Ovary (tissue), 9 donors: ENCODE measurements around the gene BSCL2. TPM values are rescaled to one million over a fixed set of nuclear protein-coding genes. Genes with fewer than 3 reads are reported as not detected.

ENCODE experiments used
- DNase-seq, 5 donors: peaks; one replicate each; pipeline ENCODE4 v3.0.0-alpha.2; 2019 to 2020
- H3K27ac ChIP-seq, 2 donors: fragments of 200-600 bp; one replicate each; pipeline versions ENCODE4 v1.5.1 to v1.8.0; 2019 to 2022
- H3K27me3 ChIP-seq: fragments of 200-600 bp; one replicate; pipeline ENCODE4 v1.8.0; 2022
- H3K36me3 ChIP-seq: fragments of 200-600 bp; sonication (generic); one replicate; pipeline ENCODE4 v1.5.1; 2019
- H3K4me1 ChIP-seq: one replicate; pipeline ENCODE4 v1.8.1; 2013; ENCODE audit warnings: mild to moderate bottlenecking, moderate library complexity; ENCODE audit not compliant: insufficient read depth
- H3K4me3 ChIP-seq: fragments of 200-600 bp; sonication (generic); one replicate; pipeline ENCODE4 v1.5.1; 2017
- H3K9me3 ChIP-seq, 2 donors: fragments of 200-600 bp in 1 of 2; sonication (generic) in 1 of 2; one replicate each; pipeline versions ENCODE4 v1.5.1 to v1.8.1; 2013 to 2019; ENCODE audit warnings: mild to moderate bottlenecking in 1 of 2, moderate library complexity in 1 of 2
- EP300 ChIP-seq: sonication (generic); formaldehyde crosslinking; IDR thresholded peaks from one replicate; pipeline ENCODE4 v1.6.1; 2017; ENCODE audit warnings: antibody characterized with exemption
- POLR2A ChIP-seq: fragments of 450-650 bp; IDR thresholded peaks from one replicate; pipeline ENCODE4 v1.6.1; 2017; ENCODE audit warnings: antibody characterized with exemption, mild to moderate bottlenecking, moderate library complexity
- WGBS, 3 donors: extraction: QIAGEN DNeasy Blood & Tissue Kit in 1 of 3; methylation state at CpG; one replicate each; pipeline versions ENCODE4 v1.1.5 to v1.1.7; 2013 to 2017; 5-methylcytosine and 5-hydroxymethylcytosine counted together
- intact Hi-C, 4 donors: fragments of 100-400 bp; cut with DNase I; formaldehyde crosslinking; loops; one replicate each; pipeline versions ENCODE4 v1.11.0 to v1.15.1; 2022 to 2023
- polyA plus RNA-seq, 2 donors: library from polyadenylated mRNA; stranded (reverse); fragments of 200-250 nt in 1 of 2; fragments of 350-450 nt in 1 of 2; fragmentation: Illumina TruSeq in 1 of 2; extraction: RNeasy Lipid Tissue Mini Kit (QIAGEN cat#74804) in 1 of 2; gene quantifications; one replicate each; pipeline ENCODE4 v1.2.3, GENCODE V29; 2013 to 2014
- total RNA-seq, 7 donors: library from RNA; depleted of rRNA in 2 of 7; stranded (reverse); fragments of >200 nt in 2 of 7; fragmentation: NEBNext Ultra II Directional in 3 of 7; extraction: Animal tissue kit (Norgen Biotek cat#: 25700) in 3 of 7; gene quantifications; one replicate each; pipeline versions ENCODE4 v1.1.0 to v1.2.4, GENCODE V29; 2016 to 2023
- TF ChIP-seq, protein P1 (sequence below), 3 donors: fragments of 450-650 bp in 2 of 3; fragments of 200-600 bp in 1 of 3; IDR thresholded peaks; one replicate each; pipeline versions ENCODE4 v1.5.1 to v1.8.0; 2016 to 2022; ENCODE audit warnings: antibody characterized with exemption in 3 of 3, mild to moderate bottlenecking in 1 of 3
- donor health status: DM: no; HTN: no; CAD: no; lungs with moderate emphysema.
- donor health status: DM: no; HTN: no; CAD: no.
- donor health status: Bipolar disorder and iron deficiency.
- donor health status: DM: yes; HTN: yes; CAD: no.
- donor health status: DM: no; HTN: no; CAD: no.
- donor health status: DM: yes; HTN: yes; CAD: no.

Gene BSCL2
- total and polyA plus RNA-seq, 9 donors: 31.4 to 122 (median 57.2) TPM

DNA sequence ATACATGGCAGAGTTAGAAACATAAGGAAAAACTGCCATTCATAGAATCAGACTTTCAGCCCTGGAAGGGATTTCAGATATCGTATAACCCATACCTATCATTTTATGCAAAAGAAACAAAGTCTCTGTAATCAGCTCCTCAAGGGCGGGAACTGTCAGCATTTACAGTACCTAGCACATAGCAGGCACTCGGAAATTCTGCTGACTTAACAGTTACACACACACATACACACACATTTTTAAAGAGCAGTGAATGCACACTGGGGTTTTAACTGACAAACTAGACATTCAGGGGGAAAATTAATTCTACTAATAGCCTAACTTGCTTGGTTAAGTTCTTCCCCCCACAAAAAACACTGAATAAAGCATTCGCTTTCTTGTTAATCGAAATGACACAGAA is 9.0 kb upstream of the BSCL2 start:
- no peaks in the 10 kb centered on the region for H3K36me3 ChIP-seq

DNA sequence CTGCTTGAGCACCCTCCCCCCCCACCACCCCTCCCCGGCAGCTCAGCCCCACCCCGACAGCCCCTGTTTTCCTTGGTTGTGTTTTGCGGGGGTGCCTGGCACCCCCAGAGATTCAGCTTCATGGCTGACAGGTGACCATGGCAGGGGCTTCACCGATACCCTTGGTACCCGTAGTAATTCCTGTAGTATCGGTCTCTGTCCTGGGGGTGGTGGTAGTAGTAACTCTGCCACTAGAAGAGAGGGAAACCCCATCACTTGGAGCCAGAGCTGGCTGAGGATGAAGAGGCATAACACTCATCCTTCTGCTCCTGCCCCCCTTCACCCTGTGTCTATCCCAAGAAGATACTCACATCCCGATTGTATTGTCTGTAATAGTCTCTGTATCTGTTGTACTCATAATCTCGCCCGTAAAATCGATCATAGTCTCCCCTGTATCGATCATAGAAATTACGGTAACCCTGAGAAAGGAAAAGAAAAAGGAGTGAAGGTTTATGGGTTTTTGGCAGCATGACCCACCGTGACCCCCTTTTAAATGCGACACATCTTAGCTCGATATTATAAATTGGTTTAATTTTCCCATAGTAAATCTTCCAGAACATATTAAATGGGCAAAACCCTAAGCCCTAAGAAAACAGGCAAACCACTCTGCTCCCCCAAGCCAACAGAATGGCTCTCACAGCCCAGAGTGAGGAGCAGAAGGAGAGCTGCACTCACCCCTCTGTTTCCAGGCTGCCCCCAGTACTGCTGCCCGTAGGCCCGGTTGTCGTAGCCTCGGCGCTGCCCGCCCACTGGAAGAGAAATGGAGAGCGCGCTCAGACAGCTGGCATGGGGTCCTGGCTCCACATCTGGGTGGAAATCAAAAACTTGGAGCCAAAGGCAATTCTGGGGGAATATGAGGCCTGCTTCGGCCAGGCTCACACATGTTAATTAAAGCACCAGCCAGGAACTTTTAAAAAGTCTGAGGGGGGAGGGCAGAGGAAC is 8.2 kb upstream of the BSCL2 start:
- H3K27me3 ChIP-seq: no peaks in the 10 kb centered on the region
- DNase-seq: peak in 2 of 5 donors; percentile 16 to 17
- no peaks in the 10 kb centered on the region for H3K36me3 ChIP-seq
- no peaks in the 10 kb centered on the region for H3K4me1 ChIP-seq
- H3K9me3 ChIP-seq: no peaks in the 10 kb centered on the region
- 82 to 88% (median 83%) methylated on average over 24 of the region's 24 CpGs for WGBS, 3 donors
- H3K27ac ChIP-seq: no peak overlapping the region
- TF ChIP-seq POLR2A (no peak), EP300 (no peak)
- TF ChIP-seq, protein P1, sequence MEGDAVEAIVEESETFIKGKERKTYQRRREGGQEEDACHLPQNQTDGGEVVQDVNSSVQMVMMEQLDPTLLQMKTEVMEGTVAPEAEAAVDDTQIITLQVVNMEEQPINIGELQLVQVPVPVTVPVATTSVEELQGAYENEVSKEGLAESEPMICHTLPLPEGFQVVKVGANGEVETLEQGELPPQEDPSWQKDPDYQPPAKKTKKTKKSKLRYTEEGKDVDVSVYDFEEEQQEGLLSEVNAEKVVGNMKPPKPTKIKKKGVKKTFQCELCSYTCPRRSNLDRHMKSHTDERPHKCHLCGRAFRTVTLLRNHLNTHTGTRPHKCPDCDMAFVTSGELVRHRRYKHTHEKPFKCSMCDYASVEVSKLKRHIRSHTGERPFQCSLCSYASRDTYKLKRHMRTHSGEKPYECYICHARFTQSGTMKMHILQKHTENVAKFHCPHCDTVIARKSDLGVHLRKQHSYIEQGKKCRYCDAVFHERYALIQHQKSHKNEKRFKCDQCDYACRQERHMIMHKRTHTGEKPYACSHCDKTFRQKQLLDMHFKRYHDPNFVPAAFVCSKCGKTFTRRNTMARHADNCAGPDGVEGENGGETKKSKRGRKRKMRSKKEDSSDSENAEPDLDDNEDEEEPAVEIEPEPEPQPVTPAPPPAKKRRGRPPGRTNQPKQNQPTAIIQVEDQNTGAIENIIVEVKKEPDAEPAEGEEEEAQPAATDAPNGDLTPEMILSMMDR (IDR thresholded peaks at IDR 0.05): no peak
- intact Hi-C loops: no loop called here
- no peak overlapping the region for H3K4me3 ChIP-seq

More for the DNA sequence above, 9.0 kb upstream of the BSCL2 start:
- intact Hi-C loops: no loop called here
- no peak overlapping the region for H3K27ac ChIP-seq
- H3K4me3 ChIP-seq: no peak overlapping the region
- no peak for DNase-seq
- TF ChIP-seq, protein P1 (IDR thresholded peaks at IDR 0.05): no peak
- no peak for TF ChIP-seq POLR2A
- H3K27me3 ChIP-seq: no peaks in the 10 kb centered on the region
- H3K9me3 ChIP-seq: no peaks in the 10 kb centered on the region
- 83 to 86% (median 84%) methylated on average over 5 of the region's 5 CpGs for WGBS, 3 donors
- no peaks in the 10 kb centered on the region for H3K4me1 ChIP-seq

DNA sequence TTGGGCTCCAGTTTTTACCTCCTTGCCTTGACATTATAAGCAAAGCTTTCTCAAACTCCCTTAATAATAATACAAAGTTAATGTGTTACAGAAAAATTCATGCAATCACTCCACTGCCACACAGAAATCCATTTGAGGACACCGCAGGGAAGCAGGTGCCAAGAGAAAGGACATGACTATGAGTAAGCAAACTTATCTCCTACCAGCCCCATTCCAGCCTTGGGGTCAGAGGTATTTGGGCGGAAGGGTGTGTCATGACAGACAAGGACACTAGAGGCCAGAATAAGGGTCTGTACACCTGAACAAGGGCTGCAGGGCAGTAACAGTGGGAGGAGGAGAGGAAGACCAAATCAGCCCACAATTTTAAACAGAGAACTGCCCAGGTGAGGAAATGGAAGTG is 6.1 kb upstream of the BSCL2 start:
- Histone ChIP-seq H3K4me3 (no peak overlapping the region), H3K27ac (no peak overlapping the region), H3K4me1 (peaks cover 5% of the 10 kb centered on the region), H3K36me3 (no peaks in the 10 kb centered on the region), H3K9me3 (no peaks in the 10 kb centered on the region), H3K27me3 (no peaks in the 10 kb centered on the region)
- TF ChIP-seq, protein P1 (IDR thresholded peaks at IDR 0.05): no peak
- no peak for DNase-seq
- intact Hi-C loops: no loop called here
- WGBS, 3 donors: 79 to 86% (median 80%) methylated on average over 2 of the region's 2 CpGs

DNA sequence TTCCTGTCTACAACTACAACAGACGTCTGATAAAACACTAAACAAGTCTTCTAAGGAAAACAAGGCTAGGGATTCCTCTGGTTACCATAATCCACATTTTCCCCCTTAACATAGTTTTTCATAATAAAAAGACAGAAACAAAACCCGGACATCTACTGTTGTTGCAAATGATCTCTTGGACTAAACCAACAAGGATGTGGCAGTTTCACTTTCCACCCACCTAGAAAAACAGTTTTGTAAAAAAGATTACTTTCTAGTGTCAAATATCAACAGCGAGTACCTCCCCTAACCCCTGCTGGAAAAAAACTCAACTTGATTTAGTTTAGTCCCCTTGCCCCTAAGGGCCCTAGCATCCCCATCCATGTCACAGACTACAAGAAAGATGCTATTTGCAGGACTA is 5.6 kb upstream of the BSCL2 start:
- Histone ChIP-seq H3K4me1 (peaks cover 8% of the 10 kb centered on the region), H3K36me3 (no peaks in the 10 kb centered on the region), H3K27ac (no peak overlapping the region), H3K27me3 (no peaks in the 10 kb centered on the region), H3K4me3 (no peak overlapping the region), H3K9me3 (no peaks in the 10 kb centered on the region)
- intact Hi-C loops: no loop called here
- TF ChIP-seq POLR2A: no peak
- no peak for TF ChIP-seq EP300
- TF ChIP-seq, protein P1 (IDR thresholded peaks at IDR 0.05): no peak
- no peak for DNase-seq
- WGBS, 3 donors: 15 to 40% (median 31%) methylated on average over 3 of the region's 3 CpGs
